ENCODE measurements around the gene GRIN3A.

DNA sequence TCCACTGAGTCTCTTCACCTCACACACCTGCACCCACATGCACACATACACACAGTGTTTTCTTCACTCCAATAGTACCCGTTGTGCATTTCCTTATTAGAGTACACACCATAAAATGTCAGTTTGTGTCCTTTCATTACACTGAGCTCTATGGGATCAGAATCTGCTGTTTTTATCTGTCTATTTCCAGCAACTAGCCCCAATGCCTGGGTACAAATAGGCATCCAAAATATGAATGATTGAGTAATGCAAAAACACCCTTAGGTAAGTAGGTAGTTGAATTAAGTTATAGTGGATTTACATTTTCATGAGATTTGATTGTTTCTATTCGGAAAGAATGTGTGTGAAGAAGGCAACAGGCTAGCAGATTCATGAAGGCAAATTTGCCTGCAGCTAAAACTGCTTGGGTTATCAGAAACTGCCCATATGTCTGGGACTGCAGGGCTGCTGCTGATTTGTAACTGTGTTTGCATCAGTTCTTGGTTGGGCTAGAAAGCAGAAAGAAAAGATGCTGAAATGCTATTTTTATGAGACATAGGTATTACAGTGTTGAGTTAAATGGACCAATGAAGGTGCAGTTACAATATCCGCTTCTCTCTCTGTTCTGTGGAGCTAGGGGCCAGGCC is 170.6 kb downstream of the GRIN3A start:
- TF ChIP-seq POLR2A (IDR thresholded peaks at IDR 0.05; ENCODE audit: low read length) = no peak
- TF ChIP-seq GATA1 (IDR thresholded peaks at IDR 0.05; ENCODE audit: low read depth, low read length) = no peak

Measured in erythroblast (primary cell).